HS-5 (cell line): ENCODE data around the gene SELENOM.

ENCODE experiments used
- DNase-seq: peaks from one replicate; pipeline ENCODE4 v3.0.0-alpha.2; 2012; ENCODE audit warnings: low read depth

Gene SELENOM

DNA sequence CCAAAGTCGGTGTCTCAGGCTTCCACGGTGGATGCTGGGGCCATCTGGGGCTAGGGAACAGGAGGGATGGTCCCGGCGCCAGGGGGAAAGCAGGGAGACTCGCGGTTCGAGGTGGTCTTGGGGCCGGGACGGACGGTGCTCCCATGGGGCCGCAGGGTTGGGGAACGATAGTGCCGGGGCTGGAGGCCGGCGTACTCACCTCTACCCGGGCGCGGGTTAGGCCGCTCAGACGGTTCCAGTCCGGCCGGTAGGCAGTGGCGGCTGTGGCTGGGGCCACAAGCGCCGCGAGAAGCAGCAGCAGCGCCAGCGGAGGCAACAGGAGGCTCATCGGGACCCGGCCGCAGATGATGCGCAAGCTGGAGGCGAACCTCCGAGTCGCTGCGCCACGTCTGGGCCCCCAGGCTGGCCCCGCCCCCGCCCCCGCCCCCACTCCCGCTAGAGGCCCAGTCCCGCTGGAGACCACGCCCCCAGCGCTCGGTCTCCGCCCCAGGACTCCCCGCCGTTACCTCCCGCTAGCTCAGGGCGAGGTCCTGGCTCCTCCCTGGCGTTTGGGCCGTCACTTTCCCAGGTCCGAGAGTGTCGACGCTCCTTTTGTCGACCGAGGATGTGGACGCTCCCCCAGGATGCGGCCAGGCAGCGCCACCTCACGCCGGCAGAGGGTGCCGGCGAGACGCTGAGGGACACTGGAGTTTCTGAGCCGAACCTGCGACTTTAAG, at the start of gene SELENOM:
SELENOM (minus strand) TSS at position 391 of the 716 bp plus-strand sequence; CDS start at position 328, 63 bp downstream.
- peak; percentile 93 for DNase-seq

- no peak for DNase-seq
Measured at GRCh38 chr22:31155422-31155821, 48.1 kb upstream of the SELENOM start.

DNA sequence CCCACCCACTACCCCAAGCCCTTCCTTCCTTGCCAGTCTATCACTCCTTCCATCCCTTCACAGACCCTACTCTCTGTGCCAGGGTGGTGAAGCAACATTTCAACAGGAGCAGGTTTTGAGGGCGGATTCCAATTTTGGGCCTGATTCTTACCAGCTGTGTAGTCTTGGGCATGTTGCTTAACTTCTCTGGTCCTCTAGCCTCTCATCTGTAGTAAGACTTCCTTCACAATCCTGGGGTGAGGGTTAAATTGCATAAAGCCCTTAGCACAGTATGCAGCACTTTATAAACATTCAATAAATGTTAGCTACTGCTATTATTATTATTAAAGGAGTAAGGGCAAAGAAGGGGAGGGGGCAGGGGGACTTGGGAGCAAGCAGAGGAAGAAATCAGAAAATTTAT, 47.6 kb upstream of the SELENOM start:
- DNase-seq, result no peak

DNA sequence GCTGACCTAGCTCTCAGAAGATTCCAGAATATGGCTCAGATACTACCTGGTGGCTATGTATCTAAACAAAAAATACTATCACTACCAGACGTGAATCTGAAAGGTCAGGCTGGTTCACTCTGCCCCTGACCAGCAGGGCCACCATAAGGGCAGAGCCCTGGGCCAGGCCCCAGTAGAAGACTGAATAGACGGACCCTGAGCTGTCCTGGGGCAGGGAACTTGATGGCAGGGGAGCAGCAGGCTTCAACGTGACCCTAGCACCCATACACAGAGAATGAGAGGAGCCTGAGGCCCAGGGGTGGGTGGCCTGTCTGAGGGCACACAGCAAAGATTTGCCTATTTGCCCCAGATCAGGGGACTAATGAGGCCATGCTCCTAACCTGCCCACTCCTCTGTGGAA, 46.0 kb upstream of the SELENOM start:
- no peak for DNase-seq

DNA sequence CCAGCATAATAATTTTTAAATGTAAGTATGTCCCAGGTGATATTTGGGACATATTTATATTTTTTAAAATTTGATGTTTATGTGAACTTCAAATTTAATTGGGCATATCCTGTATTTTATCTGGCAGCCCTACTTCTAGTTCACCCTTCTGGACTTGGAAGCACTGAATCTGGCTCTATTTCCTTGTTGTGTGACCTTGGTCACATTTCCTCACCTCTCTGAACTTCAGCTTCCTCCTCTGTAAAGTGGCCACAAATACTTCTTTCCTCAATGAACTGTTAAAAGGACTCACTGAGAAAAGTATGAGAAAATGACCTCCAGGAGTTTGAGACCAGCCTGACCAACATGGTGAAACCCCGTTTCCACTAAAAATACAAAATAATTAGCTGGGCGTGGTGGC, 44.5 kb upstream of the SELENOM start:
- no peak for DNase-seq

GRCh38 chr22:31150615-31151014, 43.2 kb upstream of the SELENOM start:
- DNase-seq, result no peak

- no peak for DNase-seq
Measured at GRCh38 chr22:31148953-31149627, 41.7 kb upstream of the SELENOM start.

- DNase-seq, result no peak
Measured at GRCh38 chr22:31148488-31148887, 41.1 kb upstream of the SELENOM start.

DNA sequence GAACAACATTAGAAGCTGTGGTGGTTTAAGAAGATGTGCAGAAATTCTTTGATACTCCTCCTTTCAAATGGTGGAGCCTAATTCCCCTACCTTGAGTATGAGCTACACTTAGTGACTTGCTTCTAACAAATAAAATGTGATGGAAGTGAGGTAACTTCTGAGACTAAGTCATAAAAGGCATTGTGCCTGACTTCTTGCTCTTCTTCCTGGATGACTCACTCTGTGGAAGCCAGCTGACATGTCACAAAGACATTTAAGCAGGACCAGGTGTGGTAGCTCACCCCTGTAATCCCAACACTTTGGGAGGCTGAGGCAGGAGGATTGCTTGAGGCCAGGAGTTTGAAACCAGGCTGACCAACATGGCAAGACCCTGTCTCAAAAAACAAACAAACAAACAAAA, 36.9 kb upstream of the SELENOM start:
- no peak for DNase-seq

GRCh38 chr22:31143537-31143936, 36.2 kb upstream of the SELENOM start:
- no peak for DNase-seq

GRCh38 chr22:31143038-31143437, 35.7 kb upstream of the SELENOM start:
- no peak for DNase-seq

GRCh38 chr22:31142285-31142684, 34.9 kb upstream of the SELENOM start:
- no peak for DNase-seq

DNA sequence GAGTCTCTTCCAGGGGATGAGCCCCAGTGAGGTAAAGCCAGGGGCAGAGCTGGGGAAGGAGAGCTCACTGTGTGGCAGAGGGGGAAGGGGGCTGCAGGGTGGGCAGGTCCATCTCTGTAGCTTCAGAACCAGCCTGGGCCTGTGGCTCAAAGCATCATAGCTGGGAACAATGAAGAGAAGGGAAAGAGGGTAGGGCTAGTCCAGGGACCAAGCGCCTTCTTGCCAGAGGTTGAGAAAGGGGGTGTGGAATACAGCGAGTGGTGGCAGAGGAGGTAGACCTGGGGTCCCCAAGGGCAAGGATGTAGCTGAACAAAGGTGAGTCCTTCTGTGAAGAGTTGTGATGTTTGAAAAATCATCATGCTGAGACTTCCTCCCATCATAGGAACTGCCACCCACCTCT, 34.2 kb upstream of the SELENOM start:
- DNase-seq, result no peak

- no peak for DNase-seq
Measured at GRCh38 chr22:31140746-31141145, 33.4 kb upstream of the SELENOM start.

DNA sequence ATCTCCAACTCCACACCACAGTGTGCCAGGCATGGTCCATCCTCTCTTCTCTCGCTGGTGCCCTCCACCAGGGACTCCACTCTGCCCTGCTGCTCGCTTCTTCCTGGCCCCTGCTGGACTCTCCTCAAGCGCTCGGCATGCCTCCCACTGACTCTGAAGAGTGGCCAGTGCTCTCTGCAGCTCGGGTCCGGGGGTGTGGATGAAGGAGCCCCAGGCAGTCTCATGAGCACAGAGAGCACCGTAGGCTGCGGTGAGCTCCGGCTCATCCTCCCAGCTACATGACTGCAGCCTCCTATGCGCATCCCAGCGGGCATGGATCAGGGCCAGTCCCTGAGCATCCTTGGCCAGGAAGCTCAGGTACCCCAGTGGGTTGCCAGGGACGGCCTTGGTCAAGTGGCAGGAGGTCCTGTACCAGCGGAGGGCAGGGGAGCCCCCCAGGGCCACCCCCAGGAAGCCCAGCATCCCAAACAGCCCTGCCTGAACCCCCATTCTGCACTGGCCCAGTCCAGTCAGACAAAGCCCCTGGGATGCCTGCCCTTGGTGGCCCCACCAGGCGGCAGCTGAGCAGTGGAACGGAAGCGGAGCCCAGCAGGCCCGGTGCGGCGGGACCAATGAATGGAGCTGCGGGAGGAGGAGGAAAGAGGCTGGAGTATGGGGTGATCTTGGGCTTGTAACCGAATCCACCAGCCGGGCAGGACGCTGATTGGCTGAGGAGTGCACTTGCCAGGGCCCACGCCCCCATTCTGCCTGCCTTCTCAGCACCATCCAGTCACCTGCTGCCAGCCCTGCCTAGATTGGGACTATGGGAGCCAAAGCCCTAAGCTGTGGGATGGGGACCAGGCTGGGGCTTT, 32.7 kb upstream of the SELENOM start, which contains the start of gene PLA2G3:
PLA2G3 (minus strand) TSS at position 643 of the 851 bp plus-strand sequence; CDS start at position 489, 154 bp downstream.
- no peak for DNase-seq

- DNase-seq, result no peak
Measured at GRCh38 chr22:31139066-31139465, 31.7 kb upstream of the SELENOM start.

GRCh38 chr22:31138126-31138525, 30.8 kb upstream of the SELENOM start:
- no peak for DNase-seq

DNA sequence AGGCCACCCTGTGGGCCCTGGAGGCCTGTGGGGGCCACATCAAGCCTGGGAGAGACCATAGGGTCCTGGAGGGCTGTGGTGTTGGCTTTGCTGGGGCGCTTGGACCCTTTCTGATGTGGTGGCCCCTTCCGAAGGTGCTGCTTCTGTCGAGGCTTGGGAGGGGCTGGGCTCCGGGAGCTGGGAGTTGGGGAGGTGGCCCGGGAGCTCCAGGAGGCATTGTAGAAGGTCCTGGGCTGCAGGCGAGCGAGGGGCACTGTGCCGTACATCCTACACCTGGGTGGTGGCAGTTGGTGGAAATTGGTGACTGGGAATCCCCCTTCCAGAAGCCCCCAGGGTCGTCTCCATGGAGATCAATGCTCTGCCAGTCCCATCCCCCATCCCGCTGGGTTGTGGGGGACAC, 30.4 kb upstream of the SELENOM start:
- DNase-seq, result no peak

- DNase-seq, result no peak
Measured at GRCh38 chr22:31136711-31137110, 29.3 kb upstream of the SELENOM start.

DNA sequence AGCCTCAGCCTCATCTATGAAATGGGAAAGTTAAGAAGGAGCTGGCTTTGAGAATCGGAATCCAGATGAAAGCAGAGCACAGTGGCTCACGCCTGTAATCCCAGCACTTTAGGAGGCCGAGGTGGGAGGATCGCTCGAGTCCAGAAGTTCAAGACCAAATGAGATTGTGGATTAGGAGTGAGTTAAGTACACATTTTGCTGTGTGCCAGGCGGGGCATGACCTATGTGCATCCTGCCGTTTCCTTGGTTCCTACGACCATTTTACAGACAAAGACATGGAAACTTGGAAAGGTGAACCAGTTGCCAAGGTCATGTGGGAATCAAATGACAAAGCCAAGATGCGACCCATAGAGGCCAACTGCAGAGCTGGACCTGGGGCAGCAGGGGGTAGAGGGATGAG, 28.8 kb upstream of the SELENOM start:
- no peak for DNase-seq

DNA sequence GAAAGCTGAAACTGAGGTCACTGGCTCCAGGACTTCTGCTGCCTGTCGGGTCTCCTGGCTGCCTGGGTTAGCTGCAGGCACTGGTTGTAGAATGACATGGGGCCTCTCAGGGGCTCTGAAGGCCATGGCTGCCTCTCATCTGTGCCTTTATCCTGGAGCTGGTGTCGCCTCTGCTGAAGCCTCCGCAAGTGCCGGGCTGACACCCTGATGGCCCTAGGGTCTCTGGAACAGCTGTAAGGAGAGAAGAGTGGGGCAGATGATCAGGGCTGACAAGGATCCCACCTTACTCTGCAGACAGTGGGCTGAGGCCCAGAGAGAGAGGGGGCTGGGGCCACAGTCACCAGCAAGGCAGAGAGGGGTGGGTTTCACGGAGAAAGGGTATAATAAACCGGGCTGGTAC, 28.3 kb upstream of the SELENOM start:
- no peak for DNase-seq

GRCh38 chr22:31134688-31135087, 27.3 kb upstream of the SELENOM start:
- DNase-seq, result no peak

GRCh38 chr22:31133911-31134310, 26.5 kb upstream of the SELENOM start:
- no peak for DNase-seq
